Astrocyte (in vitro differentiated cells and primary cell): ENCODE results near the gene RAB40B.

Experiments
- CTCF ChIP-seq: IDR thresholded peaks from 2 replicates; pipeline ENCODE4 v1.5.1; 2011; ENCODE audit warnings: low read depth, mild to moderate bottlenecking, inconsistent platforms, low read length, moderate library complexity; ENCODE audit not compliant: insufficient read depth
- EZH2 ChIP-seq: IDR thresholded peaks from 2 replicates; pipeline ENCODE4 v1.6.1; 2012; ENCODE audit warnings: mild to moderate bottlenecking, low read length, inconsistent platforms; ENCODE audit not compliant: insufficient read depth

GRCh38 chr17:82615084-82616020, 83.1 kb downstream of the RAB40B start:
- no peak for TF ChIP-seq CTCF
- no peak for TF ChIP-seq EZH2
